Stomach (tissue), 4 donors: ENCODE results near the gene BCL11B.

Experiments
- EP300 ChIP-seq: sonication (generic); formaldehyde crosslinking; IDR thresholded peaks from one replicate; pipeline ENCODE4 v1.6.1; 2017; ENCODE audit warnings: antibody characterized with exemption
- POLR2A ChIP-seq, 4 donors: fragments of 450-650 bp; IDR thresholded peaks; one replicate each; pipeline ENCODE4 v1.6.1; 2016; ENCODE audit warnings: antibody characterized with exemption in 4 of 4, control low read depth in 2 of 4, mild to moderate bottlenecking in 1 of 4, moderate library complexity in 1 of 4
- TF ChIP-seq, protein P1 (sequence below), 7 experiments: fragments of 450-650 bp in 4 of 7; fragments of 200-600 bp in 3 of 7; sonication (generic) in 3 of 7; IDR thresholded peaks; one replicate each; pipeline ENCODE4 v1.5.1; 2016 to 2019; ENCODE audit warnings: antibody characterized with exemption in 7 of 7, control low read depth in 2 of 7, mild to moderate bottlenecking in 1 of 7

DNA sequence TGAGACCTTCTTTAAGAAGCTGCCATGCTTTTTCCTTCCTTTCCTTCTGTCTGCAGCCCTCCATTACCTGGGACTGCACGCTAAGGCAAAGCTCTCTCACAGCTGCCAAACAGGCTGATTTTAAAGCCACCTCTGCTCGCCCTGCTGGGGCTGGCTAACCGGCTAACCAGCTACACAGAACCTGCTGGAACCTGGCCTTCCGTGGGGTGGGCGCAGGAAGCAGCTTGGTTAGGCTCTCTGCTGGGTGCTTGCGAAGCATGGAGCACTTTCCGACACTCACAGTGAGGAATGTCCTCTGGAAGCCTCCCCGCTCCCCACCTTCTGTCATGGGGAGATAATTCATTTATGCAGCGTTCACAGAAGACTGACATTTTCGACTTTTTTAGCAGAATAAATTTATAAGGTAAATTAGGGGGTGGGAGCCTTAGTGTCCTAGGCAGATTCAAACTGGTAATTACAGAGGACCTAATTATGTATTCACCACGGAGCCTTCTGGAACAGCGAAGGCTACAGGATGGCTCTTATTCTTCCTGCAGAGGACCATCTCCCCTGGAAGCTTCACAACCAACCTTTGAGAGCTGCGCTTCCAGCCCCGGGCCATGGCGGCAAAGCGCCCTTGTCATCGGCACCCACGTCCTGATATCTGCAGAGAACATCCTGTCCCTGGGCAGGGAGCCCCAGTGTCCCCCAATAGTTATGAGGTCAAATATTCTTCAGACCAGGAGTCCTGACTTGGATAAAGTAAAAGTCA is 12.4 kb upstream of the BCL11B start:
- no peak for TF ChIP-seq POLR2A (IDR thresholded peaks at IDR 0.05)
- TF ChIP-seq, protein P1, sequence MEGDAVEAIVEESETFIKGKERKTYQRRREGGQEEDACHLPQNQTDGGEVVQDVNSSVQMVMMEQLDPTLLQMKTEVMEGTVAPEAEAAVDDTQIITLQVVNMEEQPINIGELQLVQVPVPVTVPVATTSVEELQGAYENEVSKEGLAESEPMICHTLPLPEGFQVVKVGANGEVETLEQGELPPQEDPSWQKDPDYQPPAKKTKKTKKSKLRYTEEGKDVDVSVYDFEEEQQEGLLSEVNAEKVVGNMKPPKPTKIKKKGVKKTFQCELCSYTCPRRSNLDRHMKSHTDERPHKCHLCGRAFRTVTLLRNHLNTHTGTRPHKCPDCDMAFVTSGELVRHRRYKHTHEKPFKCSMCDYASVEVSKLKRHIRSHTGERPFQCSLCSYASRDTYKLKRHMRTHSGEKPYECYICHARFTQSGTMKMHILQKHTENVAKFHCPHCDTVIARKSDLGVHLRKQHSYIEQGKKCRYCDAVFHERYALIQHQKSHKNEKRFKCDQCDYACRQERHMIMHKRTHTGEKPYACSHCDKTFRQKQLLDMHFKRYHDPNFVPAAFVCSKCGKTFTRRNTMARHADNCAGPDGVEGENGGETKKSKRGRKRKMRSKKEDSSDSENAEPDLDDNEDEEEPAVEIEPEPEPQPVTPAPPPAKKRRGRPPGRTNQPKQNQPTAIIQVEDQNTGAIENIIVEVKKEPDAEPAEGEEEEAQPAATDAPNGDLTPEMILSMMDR (IDR thresholded peaks at IDR 0.05), result no peak
- no peak for TF ChIP-seq EP300
